Measurements from ENCODE around the gene GBGT1.

The GBGT1 gene

GRCh38 chr9:133125941-133126696, 37.6 kb downstream of the GBGT1 start:
- DNase-seq (peak; percentile 39), ATAC-seq (peak; percentile 21)

GRCh38 chr9:133124907-133125275, 38.8 kb downstream of the GBGT1 start:
- no peak for DNase-seq
- no peak for ATAC-seq

GRCh38 chr9:133124123-133124906, 39.4 kb downstream of the GBGT1 start:
- DNase-seq (no peak), ATAC-seq (no peak)

GRCh38 chr9:133122935-133123611, 40.6 kb downstream of the GBGT1 start:
- no peak for DNase-seq
- ATAC-seq = no peak

DNA sequence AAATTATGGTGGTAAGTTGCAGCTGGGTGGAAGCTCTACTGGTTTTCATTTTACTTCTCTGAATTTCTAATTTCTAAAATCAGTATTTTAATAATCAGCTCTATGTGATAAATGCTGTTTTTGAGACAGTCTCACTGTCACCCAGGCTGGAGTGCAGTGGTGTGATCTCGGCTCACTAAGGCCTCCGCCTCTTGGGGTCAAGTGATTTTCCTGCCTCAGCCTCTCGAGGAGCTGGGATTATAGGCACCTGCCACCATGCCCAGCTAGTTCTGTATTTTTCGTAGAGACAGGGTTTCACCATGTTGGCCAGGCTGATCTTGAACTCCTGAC, 41.1 kb downstream of the GBGT1 start:
- ATAC-seq (no peak), DNase-seq (no peak)

DNA sequence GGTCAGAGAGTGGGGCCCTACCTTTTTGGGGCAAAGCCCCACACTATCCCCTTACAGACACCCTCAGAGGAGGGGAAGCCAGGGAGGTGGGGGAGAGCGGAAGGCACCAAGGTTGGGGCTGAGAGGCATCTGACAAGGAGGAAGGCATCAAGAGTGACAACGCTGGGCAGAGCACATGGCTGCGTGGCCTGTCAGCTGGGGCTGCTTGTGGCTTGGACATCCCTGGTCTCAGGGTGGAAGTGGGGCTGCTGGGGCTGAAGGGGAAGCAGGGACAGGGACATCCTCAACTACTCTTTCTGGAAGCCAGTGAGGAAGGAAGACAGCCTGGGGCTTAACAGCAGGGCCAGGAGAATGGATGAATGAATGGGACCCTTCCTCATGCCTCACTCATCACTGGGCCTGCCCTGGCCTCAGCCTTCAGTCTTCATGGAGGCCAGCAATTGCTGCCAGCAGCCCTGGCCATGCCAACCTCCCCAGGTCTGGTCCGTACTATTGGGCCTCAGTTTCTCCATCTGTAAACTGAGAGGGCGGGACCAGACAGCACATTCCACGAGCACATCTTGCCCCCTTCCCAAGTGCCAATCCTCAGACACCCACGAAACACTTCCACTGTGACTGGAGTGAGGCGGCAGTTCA, 41.7 kb downstream of the GBGT1 start:
- no peak for DNase-seq

GRCh38 chr9:133121198-133121914, 42.4 kb downstream of the GBGT1 start, which contains the start of gene RALGDS:
Gene RALGDS, minus strand, starts transcription at chr9:133121240. Its CDS starts 86 bp downstream, at chr9:133121154.
- ATAC-seq (peak; percentile 78), DNase-seq (peak; percentile 94)

More for the DNA sequence above, 41.7 kb downstream of the GBGT1 start:
- ATAC-seq = peak; percentile 1

GRCh38 chr9:133120501-133121197, 43.1 kb downstream of the GBGT1 start:
- ATAC-seq (no peak), DNase-seq (no peak)

DNA sequence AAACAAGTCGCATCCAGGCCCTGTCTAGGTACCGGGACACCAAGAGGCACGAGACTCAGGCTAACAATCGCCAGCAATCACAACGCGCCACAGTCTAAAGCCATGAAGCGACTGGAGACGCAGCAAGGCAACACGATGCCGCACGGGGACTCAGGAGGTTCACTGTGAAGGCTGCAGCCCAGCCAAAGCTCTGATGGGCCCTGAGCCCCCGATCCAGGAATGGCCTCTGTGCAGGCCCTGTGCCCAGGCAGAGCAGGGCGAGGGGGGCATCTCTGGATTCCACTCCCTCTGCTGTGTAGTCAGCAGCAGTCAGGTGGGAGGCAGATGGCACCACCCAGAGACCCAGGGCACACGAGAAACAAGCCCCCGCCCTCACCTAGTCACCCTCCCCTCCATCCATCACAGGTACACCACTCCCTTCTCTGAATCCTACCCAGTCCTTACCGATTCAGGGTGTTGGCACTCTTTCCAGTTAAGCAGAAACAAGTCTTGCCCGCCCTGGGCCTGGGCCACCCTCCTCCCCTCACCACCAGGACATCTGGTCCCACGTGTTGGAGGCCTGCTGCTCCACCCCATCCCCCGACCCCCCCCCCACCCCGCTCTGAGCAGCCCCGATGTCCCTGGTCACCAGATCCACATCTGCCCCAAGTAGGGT, 43.7 kb downstream of the GBGT1 start:
- ATAC-seq (no peak), DNase-seq (no peak)

- ATAC-seq (no peak), DNase-seq (no peak)
Observed at GRCh38 chr9:133119103-133119845, 44.4 kb downstream of the GBGT1 start.

GRCh38 chr9:133118568-133118967, 45.1 kb downstream of the GBGT1 start:
- DNase-seq = no peak
- ATAC-seq = no peak

DNA sequence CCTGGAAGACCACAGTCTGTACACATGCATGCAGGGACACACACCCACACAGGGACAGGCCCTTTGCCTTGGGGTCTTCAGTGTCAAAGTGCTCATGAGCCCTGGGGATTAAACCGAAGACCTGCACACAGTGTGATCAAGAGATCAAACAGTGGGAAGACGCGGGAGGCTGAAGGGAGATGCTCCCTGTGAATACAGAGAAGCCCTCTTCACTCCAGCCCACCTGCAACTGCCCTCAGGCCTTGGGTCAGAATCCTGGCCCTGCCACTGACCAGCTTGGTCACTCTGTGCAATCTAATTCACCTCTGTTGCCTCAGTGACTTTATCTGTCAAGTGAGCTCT, 45.6 kb downstream of the GBGT1 start:
- DNase-seq (no peak), ATAC-seq (no peak)

GRCh38 chr9:133117271-133118178, 46.2 kb downstream of the GBGT1 start:
- DNase-seq (no peak), ATAC-seq (no peak)

- no peak for DNase-seq
- ATAC-seq = no peak
Observed at GRCh38 chr9:133116346-133117231, 47.1 kb downstream of the GBGT1 start.

- DNase-seq (peak; percentile 72), ATAC-seq (peak; percentile 92)
Observed at GRCh38 chr9:133115604-133116345, 47.9 kb downstream of the GBGT1 start.

DNA sequence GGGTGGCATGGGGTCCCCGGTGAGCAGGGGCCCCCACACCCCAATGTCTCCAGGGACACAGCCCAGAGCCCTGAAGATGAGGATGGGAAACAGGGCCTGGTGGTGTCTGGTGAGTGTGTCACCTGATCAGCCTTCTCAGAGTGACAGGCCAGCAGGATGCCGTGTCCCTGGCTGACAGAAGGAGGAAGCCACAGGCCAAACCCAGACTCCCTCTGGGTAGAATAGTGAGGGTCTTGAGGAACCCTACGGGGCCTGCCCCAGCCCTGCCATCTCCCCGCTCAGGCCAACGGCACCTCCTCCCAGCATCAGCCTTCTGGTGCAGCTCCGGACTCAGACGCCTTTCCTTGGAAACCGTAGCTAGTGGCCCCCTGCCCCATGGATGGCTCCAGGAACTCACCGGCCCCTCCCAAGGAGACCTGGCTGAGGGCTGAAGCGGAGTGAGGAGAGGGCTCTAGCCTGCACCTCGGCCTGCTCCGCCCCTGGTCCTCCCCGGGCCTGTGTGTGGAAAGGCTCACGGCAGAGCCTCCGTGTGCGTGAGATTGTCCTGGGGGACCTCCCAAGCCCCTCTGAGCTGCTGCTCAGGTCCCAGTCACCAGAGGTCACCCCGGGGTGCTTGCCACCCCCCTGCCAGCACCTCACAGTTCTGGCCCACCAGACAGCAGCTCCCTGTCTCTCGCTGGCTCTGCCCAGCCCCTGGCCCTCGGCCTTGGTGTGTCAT, 48.7 kb downstream of the GBGT1 start:
- peak; percentile 1 for ATAC-seq

More for the DNA sequence above, 48.7 kb downstream of the GBGT1 start:
- DNase-seq = no peak

All from stimulated activated naive CD8-positive, alpha-beta T cell treated with anti-CD3 and anti-CD28 coated beads, Interleukin-15, Interleukin-2, amounts not matched to agents 100 U/mL and 50 U/mL, for 24 hours (primary cell).